K562 (cell line): Measurements from ENCODE around the gene RCE1. TPM values are rescaled to one million over a fixed set of nuclear protein-coding genes. Genes with fewer than 3 reads are reported as not detected.

Source experiments
- ATAC-seq: fragments of 200-7000 bp; cut with Tn5 transposase; 3 replicates; pipeline ENCODE4 v1.9.1; 2020; ENCODE audit warnings: moderate library complexity
- BruUV-seq: library from RNA; stranded (reverse); fragments of 400-500 nt; replicated peaks from 2 replicates; lab custom pipeline; 2021; lab: Mats Ljungman, UMichigan
- CTCF ChIA-PET: fragments of 300-600 bp; formaldehyde crosslinking; extraction: SDS; loops from one replicate; lab custom pipeline; 2021; ENCODE audit warnings: low intra/inter-chr PET ratio; lab: Yijun Ruan, JAX
- POLR2A ChIA-PET: fragments of 300-600, 350-650 bp; sonication (Branson Sonifier 250); formaldehyde crosslinking; extraction: SDS; loops from one replicate; lab custom pipeline; 2021; ENCODE audit warnings: antibody characterized with exemption, inconsistent platforms; lab: Yijun Ruan, JAX
- DNase-seq, 4 experiments: peaks; one replicate each; pipeline versions ENCODE4 v3.0.0 to v3.0.0-alpha.2; 2011 to 2018; ENCODE audit warnings: low spot score in 3 of 4, mixed read lengths in 3 of 4; ENCODE audit errors: extremely low read depth in 1 of 4
- FAIRE-seq: peaks from 2 replicates; lab custom pipeline; 2011; peaks lifted over from hg19 to GRCh38; lab: Jason Lieb, UNC
- H2AFZ ChIP-seq: 2 replicates; pipeline ENCODE4 v1.6.0; 2011; ENCODE audit warnings: low read depth, low read length, control low read depth, inconsistent platforms
- H3K27ac ChIP-seq: fragments of 200-600 bp; 3 replicates; pipeline ENCODE4 v1.8.0; 2011; ENCODE audit warnings: low read depth, mild to moderate bottlenecking, control low read depth, inconsistent platforms, low read length, moderate library complexity, mixed read lengths; ENCODE audit errors: extremely low read depth
- H3K27me3 ChIP-seq, 2 experiments: fragments of 300-600 bp in 1 of 2; 2 replicates in 1 of 2; 3 replicates in 1 of 2; pipeline versions ENCODE4 v1.6.0 to v1.8.0; 2011; ENCODE audit warnings: inconsistent platforms in 2 of 2, low read length in 2 of 2, mild to moderate bottlenecking in 1 of 2, mixed read lengths in 1 of 2, moderate library complexity in 1 of 2; ENCODE audit not compliant: control insufficient read depth in 2 of 2, insufficient read depth in 2 of 2
- H3K36me3 ChIP-seq: fragments of 300-600 bp; 3 replicates; pipeline ENCODE4 v1.8.0; 2011; ENCODE audit warnings: mild to moderate bottlenecking, low read length, inconsistent platforms; ENCODE audit not compliant: control insufficient read depth, insufficient read depth
- H3K4me1 ChIP-seq, 2 experiments: fragments of 200-600 bp in 1 of 2; replicated peaks in 1 of 2; 2 replicates in 1 of 2; 3 replicates in 1 of 2; pipeline versions ENCODE4 v1.5.1 to v1.8.0; 2011; ENCODE audit warnings: inconsistent platforms in 2 of 2, low read length in 2 of 2, mild to moderate bottlenecking in 1 of 2, mixed read lengths in 1 of 2, moderate library complexity in 1 of 2; ENCODE audit not compliant: control insufficient read depth in 2 of 2, insufficient read depth in 2 of 2
- H3K4me2 ChIP-seq: 2 replicates; pipeline ENCODE4 v1.6.1; 2011; ENCODE audit warnings: low read length, control low read depth, inconsistent platforms, mixed read lengths; ENCODE audit not compliant: insufficient read depth
- H3K4me3 ChIP-seq: fragments of 200-600 bp; sonication (generic), shearing (Covaris generic); 2 replicates; pipeline ENCODE4 v1.5.1; 2016; ENCODE audit warnings: control low read depth, inconsistent platforms
- H3K79me2 ChIP-seq: fragments of 200-600 bp; 3 replicates; pipeline ENCODE4 v1.8.0; 2011; ENCODE audit warnings: low read length, inconsistent platforms; ENCODE audit not compliant: control insufficient read depth, insufficient read depth
- H3K9ac ChIP-seq, 2 experiments: 2 replicates each; pipeline versions ENCODE4 v1.6.0 to v1.6.1; 2011; ENCODE audit warnings: low read depth in 2 of 2, low read length in 2 of 2, control low read depth in 1 of 2, inconsistent platforms in 1 of 2, mild to moderate bottlenecking in 1 of 2, mixed read lengths in 1 of 2; ENCODE audit not compliant: insufficient read depth in 1 of 2
- H3K9me1 ChIP-seq: one replicate; pipeline ENCODE4 v1.6.0; 2011; ENCODE audit warnings: inconsistent platforms, mild to moderate bottlenecking, low read length, moderate library complexity; ENCODE audit not compliant: control insufficient read depth, insufficient read depth
- H3K9me3 ChIP-seq: replicated peaks from 2 replicates; pipeline ENCODE4 v1.5.1; 2011; ENCODE audit warnings: low read depth, low read length, inconsistent platforms; ENCODE audit not compliant: control insufficient read depth, insufficient read depth
- H4K20me1 ChIP-seq: replicated peaks from 2 replicates; pipeline ENCODE4 v1.6.1; 2011; ENCODE audit warnings: low read length, inconsistent platforms, mixed read lengths; ENCODE audit not compliant: control insufficient read depth, insufficient read depth
- CBFB ChIP-seq: sonication (generic); formaldehyde crosslinking; IDR thresholded peaks from 2 replicates; pipeline ENCODE4 v1.4.0; 2020; ENCODE audit warnings: mild to moderate bottlenecking, missing genetic modification reagents
- FIP1L1 ChIP-seq: fragments of 200-400 bp; formaldehyde crosslinking; IDR thresholded peaks from 2 replicates; pipeline ENCODE4 v1.6.1; 2018; ENCODE audit warnings: mild to moderate bottlenecking, low read depth, low read length; ENCODE audit not compliant: poor library complexity, severe bottlenecking
- SRSF1 ChIP-seq: fragments of 200-400 bp; formaldehyde crosslinking; IDR thresholded peaks from 2 replicates; pipeline ENCODE4 v1.6.1; 2017; ENCODE audit warnings: mild to moderate bottlenecking, low read depth, low read length, moderate library complexity
- TRIM24 ChIP-seq, 2 experiments: fragments of 450-650 bp; IDR thresholded peaks; 2 replicates each; pipeline ENCODE4 v1.6.1; 2016
- ZNF232 ChIP-seq: sonication (generic); formaldehyde crosslinking; IDR thresholded peaks from 2 replicates; pipeline ENCODE4 v1.8.0; 2022; ENCODE audit warnings: mild to moderate bottlenecking, missing genetic modification reagents
- ZNF592 ChIP-seq: fragments of 450-650 bp; IDR thresholded peaks from 2 replicates; pipeline ENCODE4 v1.6.1; 2017; ENCODE audit warnings: antibody characterized with exemption, mild to moderate bottlenecking
- WGBS: fragments of 100-300 bp; shearing (Covaris generic); methylation state at CpG from one replicate; pipeline ENCODE4 v1.1.6; 2016; ENCODE audit warnings: low coverage, mixed read lengths; ENCODE audit not compliant: insufficient coverage; ENCODE audit errors: missing lambda C conversion rate; 5-methylcytosine and 5-hydroxymethylcytosine counted together
- in situ Hi-C: fragments of 300-500 bp; cut with MboI; formaldehyde crosslinking; loops from 4 replicates; pipeline ENCODE4 v1.15.0; 2018; ENCODE audit warnings: inconsistent platforms, mixed read lengths
- intact Hi-C: fragments of 100-400 bp; cut with micrococcal nuclease; formaldehyde crosslinking; loops from 2 replicates; pipeline ENCODE4 v1.14.2; 2022
- polyA plus RNA-seq, 8 experiments: library from polyadenylated mRNA; depleted of rRNA in 4 of 8; stranded (reverse) in 5 of 8; unstranded in 3 of 8; fragments of >200 nt; fragmentation: Nextera tagmentation in 2 of 8; fragmentation: Illumina TruSeq in 1 of 8; extraction: Ambion mirVana in 2 of 8; extraction: Trizol in 1 of 8; gene quantifications; 2 replicates each; pipeline versions ENCODE4 v1.2.1 to v1.2.3, GENCODE V29; 2011 to 2014; ENCODE audit warnings: inconsistent platforms in 1 of 8, missing spikeins in 1 of 8
- total RNA-seq, 7 experiments: library from RNA; depleted of rRNA in 6 of 7; stranded (reverse); fragments of >200 nt in 6 of 7; fragmentation: Illumina TruSeq in 2 of 7; extraction: Trizol in 2 of 7; gene quantifications; 2 replicates each; pipeline versions ENCODE4 v1.2.1 to v1.2.3, GENCODE V29; 2011 to 2021; ENCODE audit warnings: low replicate concordance in 1 of 7

RCE1 gene
- total and polyA plus RNA-seq, 9 of the 15 experiments (the other 6 are each of a cell fraction or from before 2014, with no cell fraction given) = 0.75 to 41.5 (median 15.1) TPM

GRCh38 chr11:66888282-66888681, 45.0 kb downstream of the RCE1 start:
- Histone ChIP-seq H2AFZ (no peak overlapping the region), H4K20me1 (no peaks in the 10 kb centered on the region), H3K36me3 (0 out of 3 replicates have a peak, but pooled peaks cover 4% of the 10 kb centered on the region), H3K4me1 (peaks cover 32 to 42% of the 10 kb centered on the region in 2 experiments; a peak in 4 of 5 replicates), H3K79me2 (peaks cover 4% of the 10 kb centered on the region; the same call in 2 of the 3 replicates), H3K9me3 (no peaks in the 10 kb centered on the region)
- CTCF ChIA-PET = no interaction called here
- TF ChIP-seq TRIM24 (IDR thresholded peaks at IDR 0.05) = no peak
- no peak for TF ChIP-seq FIP1L1
- TF ChIP-seq CBFB (CRISPR knock-in tag) = no peak
- TF ChIP-seq, all 486 proteins: peak for 0
- in situ Hi-C loops (no loop called here), intact Hi-C loops (no loop called here)
- H3K27me3 ChIP-seq = no peaks in the 10 kb centered on the region
- no peak overlapping the region for H3K9ac ChIP-seq
- DNase-seq (no peak), ATAC-seq (no peak), FAIRE-seq (no peak)
- no peaks in the 10 kb centered on the region for H3K9me1 ChIP-seq
- no peak overlapping the region; the same call in 2 of the 3 replicates for H3K27ac ChIP-seq
- H3K4me2 ChIP-seq = no peak overlapping the region
- WGBS = 70% methylated on average over 10 of the region's 10 CpGs
- no TSS peak for BruUV-seq
- POLR2A ChIA-PET = interaction anchor here (1.0 kb wide), 2 partner anchors 12 to 47 kb away, joined by 3 to 5 read pairs; no protein-coding TSS in a partner anchor
- no peak overlapping the region for H3K4me3 ChIP-seq

- H3K9me3 ChIP-seq = no peaks in the 10 kb centered on the region
- no TSS peak for BruUV-seq
- 50% methylated on average over 8 of the region's 8 CpGs for WGBS
- CTCF ChIA-PET = no interaction called here
- peaks cover 4% of the 10 kb centered on the region; the same call in 2 of the 3 replicates for H3K79me2 ChIP-seq
- ATAC-seq (no peak), FAIRE-seq (peak; percentile 19), DNase-seq (no peak)
- no peak for TF ChIP-seq ZNF232 (CRISPR knock-in tag)
- TF ChIP-seq SRSF1 = no peak
- TF ChIP-seq ZNF592 = 0 out of 2 replicates have a peak, but pooled peaks have one; percentile 20
- no peak overlapping the region for H3K4me3 ChIP-seq
- no peaks in the 10 kb centered on the region for H4K20me1 ChIP-seq
- intact Hi-C loops = loop anchor here (5.0 kb wide), 2 partner anchors 67 to 87 kb away; partner anchors contain the start of genes C11orf86 and PC
- in situ Hi-C loops = no loop called here
- POLR2A ChIA-PET = no interaction called here
- H3K9ac ChIP-seq = peak overlapping the region in 1 of 2 experiments; percentile 3; a peak in 1 of 4 replicates
- 0 out of 3 replicates have a peak, but pooled peaks cover 4% of the 10 kb centered on the region for H3K36me3 ChIP-seq
- H3K4me2 ChIP-seq = peak overlapping the region; percentile 36
- H2AFZ ChIP-seq = peak overlapping the region; percentile 47
- H3K27ac ChIP-seq = peak overlapping the region; percentile 53; the same call in 1 of the 3 replicates
- H3K27me3 ChIP-seq = no peaks in the 10 kb centered on the region
- peaks cover 33 to 51% of the 10 kb centered on the region in 2 experiments; a peak in 4 of 5 replicates for H3K4me1 ChIP-seq
- no peaks in the 10 kb centered on the region for H3K9me1 ChIP-seq
Measured at GRCh38 chr11:66889960-66890359, 46.7 kb downstream of the RCE1 start.
